ENCODE results near the gene RNF169. TPM values are rescaled to one million over a fixed set of nuclear protein-coding genes. Genes with fewer than 3 reads are reported as not detected.

RNF169 gene
- total RNA-seq, 4 donors from 2014 or later: 18.5 to 21.6 (median 19.1) TPM

GRCh38 chr11:74838188-74838587 is 89.5 kb downstream of the RNF169 start:
- TF ChIP-seq, protein P1, sequence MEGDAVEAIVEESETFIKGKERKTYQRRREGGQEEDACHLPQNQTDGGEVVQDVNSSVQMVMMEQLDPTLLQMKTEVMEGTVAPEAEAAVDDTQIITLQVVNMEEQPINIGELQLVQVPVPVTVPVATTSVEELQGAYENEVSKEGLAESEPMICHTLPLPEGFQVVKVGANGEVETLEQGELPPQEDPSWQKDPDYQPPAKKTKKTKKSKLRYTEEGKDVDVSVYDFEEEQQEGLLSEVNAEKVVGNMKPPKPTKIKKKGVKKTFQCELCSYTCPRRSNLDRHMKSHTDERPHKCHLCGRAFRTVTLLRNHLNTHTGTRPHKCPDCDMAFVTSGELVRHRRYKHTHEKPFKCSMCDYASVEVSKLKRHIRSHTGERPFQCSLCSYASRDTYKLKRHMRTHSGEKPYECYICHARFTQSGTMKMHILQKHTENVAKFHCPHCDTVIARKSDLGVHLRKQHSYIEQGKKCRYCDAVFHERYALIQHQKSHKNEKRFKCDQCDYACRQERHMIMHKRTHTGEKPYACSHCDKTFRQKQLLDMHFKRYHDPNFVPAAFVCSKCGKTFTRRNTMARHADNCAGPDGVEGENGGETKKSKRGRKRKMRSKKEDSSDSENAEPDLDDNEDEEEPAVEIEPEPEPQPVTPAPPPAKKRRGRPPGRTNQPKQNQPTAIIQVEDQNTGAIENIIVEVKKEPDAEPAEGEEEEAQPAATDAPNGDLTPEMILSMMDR (IDR thresholded peaks at IDR 0.05; ENCODE audit: low read depth): no peak

- TF ChIP-seq, protein P1 (IDR thresholded peaks at IDR 0.05; ENCODE audit: low read depth): no peak
Measured at GRCh38 chr11:74839446-74839845, 90.8 kb downstream of the RNF169 start.

- TF ChIP-seq, protein P1 (IDR thresholded peaks at IDR 0.05; ENCODE audit: low read depth): no peak
Measured at GRCh38 chr11:74839971-74840370, 91.3 kb downstream of the RNF169 start.

- TF ChIP-seq, protein P1 (IDR thresholded peaks at IDR 0.05; ENCODE audit: low read depth): no peak
Measured at GRCh38 chr11:74840486-74840885, 91.8 kb downstream of the RNF169 start.

GRCh38 chr11:74842967-74843366 is 94.3 kb downstream of the RNF169 start:
- TF ChIP-seq, protein P1 (IDR thresholded peaks at IDR 0.05; ENCODE audit: low read depth): no peak

DNA sequence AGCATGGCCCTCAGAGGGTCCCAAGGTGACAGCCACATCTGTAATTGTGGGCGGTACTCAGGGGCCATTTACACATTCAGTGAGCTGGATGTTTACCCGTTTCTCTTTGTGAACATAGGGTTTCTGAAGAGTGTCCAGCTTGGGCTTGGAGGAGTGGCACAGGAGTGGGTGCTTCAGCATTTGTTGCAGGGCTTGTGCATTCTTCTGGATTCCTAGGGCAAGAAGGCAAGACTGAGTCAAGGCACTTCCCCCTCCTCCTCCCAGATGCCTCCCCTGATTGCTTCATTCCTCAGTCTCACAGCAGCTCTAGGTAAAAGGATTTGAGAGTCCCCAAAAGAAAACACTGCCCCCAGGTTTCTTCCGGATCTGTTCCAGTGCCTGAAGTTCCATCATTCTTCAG is 95.4 kb downstream of the RNF169 start:
- TF ChIP-seq, protein P1 (IDR thresholded peaks at IDR 0.05; ENCODE audit: low read depth): no peak

GRCh38 chr11:74844865-74845264 is 96.2 kb downstream of the RNF169 start:
- TF ChIP-seq, protein P1 (IDR thresholded peaks at IDR 0.05; ENCODE audit: low read depth): no peak

Measured in subcutaneous adipose tissue (tissue), 4 donors.